GM12801 (cell line): Measurements from ENCODE around the gene RFK.

Experiments used
- CTCF ChIP-seq: IDR thresholded peaks from one replicate; pipeline ENCODE4 v1.5.1; 2011; ENCODE audit warnings: control low read depth; ENCODE audit not compliant: insufficient read length; ENCODE audit errors: extremely low read depth

RFK gene

GRCh38 chr9:76372336-76372735 lies 21.9 kb downstream of the RFK start:
- no peak for TF ChIP-seq CTCF

- TF ChIP-seq CTCF: no peak
Measured at GRCh38 chr9:76371901-76372300, 22.3 kb downstream of the RFK start.

DNA sequence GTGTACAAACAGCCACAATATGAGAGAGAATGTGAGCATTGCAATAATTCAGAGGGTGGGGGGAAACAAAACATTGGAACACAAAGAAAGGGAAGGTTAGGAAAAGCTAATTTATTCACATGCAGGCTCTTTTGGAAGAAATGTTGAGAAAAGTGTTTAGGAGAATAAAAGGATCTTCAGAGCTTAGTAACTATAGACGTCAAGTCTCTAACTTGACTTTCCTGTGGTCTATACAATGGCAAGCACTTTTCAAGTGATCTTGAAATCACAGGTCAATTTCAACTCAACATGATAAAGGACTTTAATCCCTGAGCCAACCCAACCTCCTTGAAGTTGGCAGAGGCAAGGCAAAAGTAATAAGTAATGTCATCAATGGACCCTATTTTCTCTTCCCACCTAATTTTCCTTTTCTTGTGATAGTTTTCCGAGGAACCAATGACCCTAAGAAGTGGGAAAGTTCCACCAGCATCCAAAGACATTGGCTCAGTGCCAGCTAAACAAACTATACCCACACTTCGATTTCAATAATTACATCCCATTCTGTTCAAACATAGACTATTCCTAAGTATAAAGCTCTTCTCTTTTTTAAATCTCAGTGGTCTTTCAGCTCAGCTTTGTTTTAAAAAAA lies 23.7 kb downstream of the RFK start:
- TF ChIP-seq CTCF: no peak

DNA sequence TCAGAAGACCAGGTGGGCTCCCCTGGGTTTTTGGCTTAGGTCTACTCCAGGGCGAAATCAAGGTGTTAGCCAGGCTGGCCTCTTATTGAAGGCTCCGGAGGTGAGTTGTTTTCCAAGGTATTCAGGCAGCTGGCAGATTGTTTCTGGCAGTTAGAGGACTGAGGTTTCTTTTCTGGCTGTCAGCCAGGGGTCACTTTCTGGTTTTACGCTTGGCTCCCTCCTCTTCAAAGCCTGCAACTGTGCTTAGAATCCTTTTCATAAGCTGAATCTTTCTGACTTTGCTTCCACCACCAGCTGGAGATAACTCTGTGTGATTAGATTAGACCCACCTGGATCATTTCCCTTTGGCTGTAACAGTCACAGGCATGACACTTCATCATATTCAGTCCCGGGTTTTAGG lies 24.6 kb downstream of the RFK start:
- TF ChIP-seq CTCF: no peak

DNA sequence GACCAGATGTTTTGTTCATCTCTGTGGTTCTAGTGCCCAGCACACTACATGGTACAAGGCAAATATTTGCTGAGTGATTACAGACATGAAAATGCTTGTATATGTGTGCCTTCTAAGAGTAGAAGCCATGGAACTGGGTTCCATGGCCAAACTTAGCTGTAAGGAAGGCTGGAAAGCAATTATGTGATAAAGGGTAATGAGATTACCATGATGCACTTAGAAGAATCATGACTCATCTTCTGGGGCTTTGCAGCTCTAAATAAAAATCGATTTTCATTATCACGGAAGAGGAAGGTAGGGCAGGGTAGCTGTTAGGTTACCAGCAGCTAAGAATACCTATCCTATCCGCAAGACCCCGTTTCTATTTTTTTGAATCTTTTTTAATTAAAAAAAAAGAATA lies 28.0 kb downstream of the RFK start:
- no peak for TF ChIP-seq CTCF

DNA sequence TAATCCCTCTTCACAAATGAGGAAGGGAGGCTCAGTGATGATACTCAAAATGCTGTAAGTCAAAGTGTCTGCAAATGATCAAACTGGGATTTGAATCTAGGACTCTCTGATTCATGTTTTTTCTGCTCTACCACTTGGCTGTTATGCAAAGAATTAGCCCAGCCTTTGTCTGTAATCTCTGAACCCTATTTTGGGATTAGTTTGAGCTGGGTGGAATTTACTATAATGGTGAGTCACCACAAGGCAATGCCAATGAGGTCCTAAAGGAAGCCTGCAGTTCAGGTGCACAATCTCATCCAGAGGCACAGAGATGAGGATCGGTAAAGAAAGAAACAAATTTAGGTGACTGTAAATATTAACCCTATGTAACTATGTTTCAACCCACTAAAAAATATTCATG lies 29.2 kb downstream of the RFK start:
- no peak for TF ChIP-seq CTCF

- no peak for TF ChIP-seq CTCF
Measured at GRCh38 chr9:76363032-76363395, 31.2 kb downstream of the RFK start.
